GM19193 (cell line): Measurements from ENCODE around the gene TMEM273.

Experiments
- POLR2A ChIP-seq: IDR thresholded peaks from 4 replicates; pipeline ENCODE4 v1.6.1; 2011; ENCODE audit not compliant: insufficient read depth, insufficient read length; ENCODE audit errors: extremely low read depth

The TMEM273 gene

DNA sequence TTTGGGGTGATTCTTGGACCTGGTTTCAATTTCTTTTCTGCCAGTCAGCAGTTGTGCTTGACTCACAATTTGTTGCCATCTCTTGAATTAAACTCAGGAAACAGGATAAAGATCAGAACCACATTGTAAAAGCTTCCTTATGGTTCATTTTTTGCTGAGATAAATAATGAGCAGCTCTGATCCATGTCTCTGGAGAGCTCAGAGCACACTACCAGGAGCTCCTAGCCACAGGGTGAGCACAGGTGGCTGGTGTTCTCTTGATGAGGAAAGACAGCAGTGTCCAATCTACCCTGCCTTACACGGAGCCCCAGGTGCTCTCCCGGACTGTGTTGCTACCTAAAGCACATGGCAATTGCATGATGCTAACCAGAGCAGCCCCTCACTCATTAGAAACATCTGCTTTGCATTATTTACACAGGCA lies 37.2 kb downstream of the TMEM273 start:
- TF ChIP-seq POLR2A = no peak

DNA sequence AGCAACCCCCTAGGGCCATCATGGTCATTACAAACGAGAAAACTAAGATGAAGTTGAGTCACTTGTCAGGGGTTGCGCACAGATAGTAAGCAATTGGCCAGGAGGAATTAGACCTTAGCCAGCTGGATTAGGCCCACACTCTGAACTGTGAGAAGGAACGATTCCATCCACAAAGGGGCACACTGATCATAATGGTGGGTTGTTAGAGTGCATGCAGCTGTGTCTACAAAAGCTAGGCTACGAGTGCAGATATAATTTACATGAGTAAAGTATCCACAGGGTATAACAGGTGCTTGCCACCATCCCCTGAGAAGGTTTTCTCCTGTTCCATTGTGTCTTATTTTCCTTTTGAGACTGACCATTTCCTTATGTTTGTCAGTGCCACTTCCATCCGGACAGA lies 37.8 kb downstream of the TMEM273 start:
- no peak for TF ChIP-seq POLR2A

DNA sequence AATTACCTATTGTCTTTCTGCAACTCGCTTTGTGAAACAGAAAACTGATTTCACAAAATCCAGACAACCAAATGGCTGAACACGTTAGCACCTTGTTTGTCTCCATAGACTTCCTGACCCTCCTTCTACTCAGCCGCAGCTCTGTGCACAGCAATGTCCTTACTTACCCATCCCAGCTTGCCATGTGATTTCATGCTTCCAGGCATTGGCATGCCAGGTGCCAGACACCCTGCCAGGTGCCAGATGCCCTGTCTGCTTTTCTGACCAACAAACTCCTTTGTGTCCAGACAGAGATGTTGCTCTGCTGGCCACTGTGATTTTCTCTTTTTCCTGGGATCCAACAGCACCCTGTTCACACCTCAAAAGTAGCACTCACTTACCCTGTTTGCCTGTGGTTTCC lies 38.3 kb downstream of the TMEM273 start:
- TF ChIP-seq POLR2A = no peak

DNA sequence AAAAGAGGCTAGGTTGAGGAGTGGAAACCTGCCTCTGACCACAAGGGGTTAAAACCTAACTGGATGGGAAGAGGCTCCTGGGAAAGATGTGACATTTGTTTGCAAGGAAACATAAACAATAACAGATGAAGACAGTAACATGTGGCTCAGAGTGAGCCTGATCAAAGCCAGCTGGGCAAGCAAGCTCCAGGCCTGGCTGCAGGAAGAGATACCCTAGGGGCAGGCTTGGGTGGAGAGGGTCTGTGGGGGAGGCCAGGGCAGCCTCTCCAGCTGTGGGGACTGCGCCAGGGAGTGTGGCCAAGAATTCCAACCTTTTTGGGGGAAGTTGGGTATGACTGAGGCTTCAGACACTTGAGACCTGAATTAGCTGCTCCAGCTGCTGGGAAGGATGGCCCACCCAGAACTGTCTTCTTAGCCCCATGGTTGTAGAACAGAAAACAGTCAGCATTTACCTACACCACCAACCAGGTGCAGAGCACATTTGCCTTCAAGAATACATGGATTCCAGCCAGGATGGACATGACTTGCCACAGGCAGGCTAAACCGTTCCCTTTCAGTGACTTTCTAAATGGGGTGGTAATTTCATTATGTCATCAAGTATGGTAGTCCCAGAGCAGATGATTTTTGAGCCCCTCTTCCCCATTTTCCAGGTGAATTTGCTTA lies 44.0 kb downstream of the TMEM273 start:
- TF ChIP-seq POLR2A = no peak

DNA sequence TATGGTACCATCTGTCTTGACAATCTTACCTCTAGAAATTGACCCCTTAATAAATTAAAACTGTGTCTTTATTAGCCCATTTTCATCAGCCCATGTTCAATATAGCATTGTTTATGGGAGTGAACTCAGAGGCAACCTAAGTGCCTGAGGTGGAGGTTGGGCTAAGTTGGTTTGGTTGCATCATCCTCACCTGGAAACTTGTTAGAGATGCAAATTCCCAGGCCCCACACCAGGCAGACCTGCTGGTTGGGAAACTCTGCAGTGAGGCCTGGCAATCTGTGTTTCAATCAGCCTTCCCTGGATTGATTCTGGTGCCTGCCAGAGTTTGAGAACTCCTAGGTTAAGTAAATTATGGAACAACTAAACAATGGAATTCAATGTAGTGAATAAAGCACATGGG lies 44.9 kb downstream of the TMEM273 start:
- no peak for TF ChIP-seq POLR2A

DNA sequence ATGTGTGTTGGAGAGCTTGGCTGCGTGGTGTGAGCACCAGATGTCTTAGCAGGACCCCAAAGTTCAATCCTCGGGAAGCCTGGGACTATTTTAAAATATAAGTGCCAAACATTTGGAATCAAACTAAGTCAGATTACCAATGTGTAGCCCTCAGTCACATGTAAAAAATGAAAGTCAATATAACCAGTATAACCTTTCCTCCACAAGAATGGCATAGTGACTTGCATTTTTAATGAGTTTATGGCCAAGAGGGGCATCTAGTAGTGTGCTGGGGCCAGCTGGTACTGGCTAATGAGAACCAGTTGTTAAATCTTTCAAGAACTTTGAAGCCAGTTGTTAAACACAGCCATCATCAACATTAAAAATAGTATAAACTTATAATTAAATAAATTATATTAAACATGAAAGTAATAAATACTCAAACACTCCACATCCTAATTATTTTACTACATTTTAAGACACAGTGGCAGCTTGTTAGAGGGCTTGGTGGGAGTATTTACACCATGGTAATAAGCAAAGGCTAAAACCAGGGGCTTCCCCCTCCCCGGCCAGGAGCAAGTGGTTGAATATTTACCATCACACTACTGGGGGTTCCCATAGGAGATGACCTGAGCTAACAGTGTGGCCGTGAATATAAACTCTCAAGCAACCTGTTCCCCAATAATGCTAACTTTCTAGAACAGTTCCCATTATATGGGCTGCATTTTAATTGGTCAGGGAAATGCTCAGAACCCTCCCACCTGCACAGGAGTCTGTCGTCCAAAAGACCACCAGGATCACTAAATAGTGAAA lies 46.5 kb downstream of the TMEM273 start:
- TF ChIP-seq POLR2A = no peak

DNA sequence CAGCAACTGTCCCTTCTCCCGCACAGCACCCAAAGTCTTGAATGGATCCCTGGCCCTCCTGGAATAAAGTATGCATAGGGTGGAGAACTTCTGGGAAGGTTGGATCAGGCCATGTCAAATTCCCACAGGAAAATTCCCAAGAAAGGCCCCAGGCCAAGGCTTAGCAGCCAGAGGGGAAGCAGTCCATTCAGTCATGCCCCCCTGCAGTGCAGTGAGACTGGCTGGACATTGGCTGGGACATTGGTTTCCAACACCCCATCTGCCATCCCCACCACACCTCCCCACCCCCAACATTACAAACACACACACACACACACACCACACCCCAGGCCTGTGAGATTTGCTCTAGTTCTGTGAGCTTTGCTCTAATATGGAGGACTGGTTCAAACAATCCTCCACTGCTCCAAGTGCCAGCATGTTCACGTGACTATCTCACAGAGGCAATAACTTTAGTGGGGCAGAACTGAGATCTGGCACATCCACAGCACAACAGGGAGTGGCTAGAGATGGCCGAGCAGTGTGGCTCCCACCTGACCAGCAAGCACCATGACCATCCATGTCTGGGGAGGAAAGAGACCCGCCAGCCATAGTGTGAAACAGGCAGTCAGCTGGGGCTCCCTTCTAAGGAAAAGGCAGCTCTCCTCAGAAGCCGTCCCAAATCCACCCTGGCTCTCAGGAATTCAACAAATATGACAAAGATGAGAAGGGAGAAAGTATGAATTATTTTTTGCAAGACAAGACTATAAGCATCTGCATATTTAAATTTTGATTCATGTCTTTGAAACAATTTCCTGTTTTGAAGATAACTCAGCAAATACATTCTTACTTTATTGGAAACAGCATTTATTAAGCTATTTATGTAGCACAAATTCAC lies 47.6 kb downstream of the TMEM273 start:
- TF ChIP-seq POLR2A = no peak

DNA sequence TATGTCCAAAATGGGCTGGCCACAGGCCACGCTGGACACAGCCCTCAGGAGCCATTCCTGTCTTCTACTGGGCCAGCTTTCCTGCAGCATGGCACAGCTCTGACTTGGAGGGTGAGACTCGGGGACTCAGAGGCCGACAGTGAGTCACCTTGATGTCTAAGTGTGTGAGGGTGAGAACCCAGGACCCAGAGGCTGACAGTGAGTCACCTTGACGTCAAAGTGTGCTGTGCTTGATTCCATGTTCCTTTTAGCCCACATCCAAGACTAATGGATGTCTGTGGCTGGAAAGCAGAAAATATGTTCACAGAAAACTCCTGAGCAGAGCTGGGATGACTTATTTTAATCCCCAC lies 48.4 kb downstream of the TMEM273 start:
- TF ChIP-seq POLR2A = no peak

DNA sequence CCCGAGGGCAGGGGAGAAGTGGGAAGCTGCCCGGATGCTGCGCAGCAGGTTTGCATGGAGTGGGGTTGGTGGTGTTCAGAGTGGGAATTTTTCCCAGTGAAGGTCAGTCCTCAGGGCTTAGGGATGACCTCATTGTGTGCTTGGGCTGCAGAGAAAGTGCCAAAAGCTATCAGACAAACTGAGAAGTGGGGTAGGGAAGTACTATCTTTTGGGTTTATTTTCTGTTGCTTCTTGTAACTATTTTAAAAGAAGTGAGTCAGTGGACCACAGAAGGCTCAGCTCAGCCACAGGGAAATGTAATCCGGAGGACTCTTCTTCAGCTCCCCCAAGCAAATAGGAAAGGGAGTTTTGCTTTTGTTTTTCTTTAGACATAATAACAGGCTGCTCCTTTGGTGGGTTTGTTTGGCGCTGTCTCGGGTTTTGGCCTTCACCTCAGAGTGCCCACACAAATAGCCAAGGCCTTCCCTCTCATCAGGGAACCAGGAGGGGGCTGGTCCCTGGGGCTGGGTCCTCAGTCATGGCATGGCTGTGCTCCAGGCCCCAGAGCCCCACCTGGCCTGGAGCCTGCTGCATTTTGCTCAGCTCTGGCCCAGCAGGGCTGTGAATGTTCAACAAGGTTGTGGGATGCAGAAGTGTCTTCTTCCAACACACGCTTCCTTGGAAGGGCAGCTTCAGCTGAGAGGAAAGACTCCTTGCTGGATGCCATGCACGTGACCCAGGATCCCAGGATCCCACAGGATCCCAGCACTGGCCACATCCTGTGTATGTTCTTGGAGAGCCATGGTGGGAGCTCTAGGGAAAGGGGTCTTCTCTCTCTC lies 49.0 kb downstream of the TMEM273 start:
- no peak for TF ChIP-seq POLR2A

DNA sequence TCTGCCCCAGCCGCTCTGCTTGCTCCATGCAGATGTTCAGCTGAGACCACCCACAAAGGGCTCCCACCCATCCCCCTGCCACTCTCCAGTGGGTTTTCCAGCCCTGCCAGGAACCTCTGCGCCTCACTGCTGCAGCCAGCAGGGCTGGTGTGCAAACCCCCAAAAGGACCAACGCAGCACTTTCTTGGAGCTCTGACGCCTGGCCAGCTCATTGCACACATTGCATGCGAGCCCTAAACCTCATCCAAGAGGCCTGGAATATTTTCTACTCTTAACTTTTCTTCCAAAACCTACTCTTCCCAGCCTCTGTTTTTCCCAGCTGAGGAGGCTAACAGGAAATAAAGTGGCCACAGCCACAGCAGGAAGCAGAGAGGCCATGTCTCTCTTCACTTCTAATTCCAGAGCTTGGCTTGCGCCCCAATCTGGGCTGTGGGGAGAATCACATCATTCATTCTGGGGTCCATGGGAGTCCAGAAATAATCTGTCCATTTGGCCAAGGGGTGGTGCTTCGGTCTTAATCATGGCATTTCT lies 49.8 kb downstream of the TMEM273 start:
- TF ChIP-seq POLR2A = no peak

DNA sequence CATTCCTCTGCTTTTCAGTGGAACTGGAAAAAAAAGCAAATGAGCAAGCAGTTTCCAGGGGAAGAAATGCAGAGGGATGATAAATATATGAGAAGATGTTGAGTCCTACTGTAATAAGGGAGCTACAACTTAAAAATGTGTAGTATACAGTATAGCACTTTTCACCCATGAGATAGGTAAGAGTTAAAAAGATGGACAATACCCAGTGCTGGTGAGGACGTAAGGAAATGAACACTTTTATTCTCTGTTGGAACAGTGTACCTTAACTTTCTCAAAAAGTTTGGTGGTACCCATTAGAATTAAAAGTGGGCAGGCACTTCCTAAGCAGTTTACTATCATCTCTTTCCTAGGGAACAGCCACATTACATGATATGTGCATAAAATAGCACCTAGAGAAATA lies 51.7 kb downstream of the TMEM273 start:
- TF ChIP-seq POLR2A = no peak

DNA sequence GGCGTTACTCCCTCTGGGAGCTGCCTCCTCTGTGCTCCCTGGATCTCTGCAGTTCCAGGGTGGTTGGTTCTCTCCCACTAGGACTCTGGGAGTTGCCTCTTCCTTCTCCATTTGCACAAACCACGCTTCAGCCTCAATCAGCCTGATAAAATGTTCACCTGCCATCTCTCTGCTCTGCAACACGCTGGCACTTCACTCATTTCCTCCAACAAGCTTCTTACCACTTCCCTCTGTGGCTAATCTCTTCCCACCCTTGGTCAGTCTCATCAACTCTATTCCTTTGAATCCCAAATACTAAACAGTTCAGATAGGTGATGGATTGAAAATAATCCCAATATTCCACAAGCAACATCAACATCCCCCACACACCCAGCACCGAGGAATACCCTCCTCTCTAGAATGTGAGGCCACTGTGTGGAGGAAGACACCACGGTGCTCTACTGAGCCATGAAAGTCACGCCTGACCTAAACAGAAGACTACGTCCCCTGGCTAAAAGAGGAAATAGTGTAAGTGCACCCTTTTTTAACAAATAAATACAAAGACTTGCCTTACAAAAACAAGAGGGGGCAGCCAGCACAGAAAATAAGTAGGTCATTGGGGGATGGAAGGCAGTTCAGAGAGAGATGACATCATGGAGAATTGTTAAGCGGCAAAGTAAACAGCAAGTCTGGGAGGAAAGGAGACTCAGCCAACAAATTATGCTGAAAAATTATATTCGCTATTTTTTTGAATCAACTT lies 52.4 kb downstream of the TMEM273 start:
- TF ChIP-seq POLR2A = no peak

DNA sequence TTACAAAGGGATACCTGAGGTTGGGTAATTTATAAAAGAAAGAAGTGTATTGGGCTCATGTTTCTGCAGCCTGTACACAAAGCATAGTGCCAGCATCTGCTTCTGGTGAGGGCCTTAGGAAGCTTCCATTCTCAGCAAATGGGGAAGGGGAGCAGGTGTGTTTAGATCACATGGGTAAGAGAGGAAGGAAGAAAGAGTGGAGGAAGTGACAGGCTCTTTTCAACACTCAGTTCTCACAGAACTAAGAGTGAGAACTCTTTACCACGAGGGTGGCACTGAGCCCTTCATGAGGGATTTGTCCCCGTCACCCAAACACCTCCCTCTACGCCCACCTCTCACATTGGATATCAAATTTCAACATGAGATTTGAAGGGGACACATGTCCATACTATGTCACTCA lies 53.9 kb downstream of the TMEM273 start:
- no peak for TF ChIP-seq POLR2A
